Measurements from ENCODE around the gene SOBP. TPM values are rescaled to one million over a fixed set of nuclear protein-coding genes. Genes with fewer than 3 reads are reported as not detected.

The SOBP gene
- total RNA-seq, 1 experiment from 2014 or later: 0.22 TPM

DNA sequence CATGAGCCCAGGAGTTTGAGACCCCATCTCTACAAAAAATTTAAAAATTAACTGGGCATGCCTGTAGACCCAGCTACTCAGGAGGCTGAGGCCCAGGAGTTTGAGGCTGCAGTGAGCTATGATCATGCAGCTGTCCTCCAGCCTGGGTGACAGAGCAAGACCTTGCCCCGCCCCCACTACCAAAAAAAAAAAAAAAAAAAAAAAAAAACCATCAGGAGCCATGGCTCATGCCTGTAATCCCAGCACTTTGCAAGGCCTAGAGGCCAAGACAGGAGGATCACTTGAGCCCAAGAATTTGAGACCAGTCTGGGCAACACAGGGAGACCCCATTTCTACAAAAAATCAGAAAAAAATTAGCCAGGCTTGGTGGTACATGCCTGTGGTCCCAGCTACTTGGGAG lies 159.1 kb downstream of the SOBP start:
- H3K9me2 ChIP-seq (ENCODE audit: insufficient read depth): no peaks in the 10 kb centered on the region

DNA sequence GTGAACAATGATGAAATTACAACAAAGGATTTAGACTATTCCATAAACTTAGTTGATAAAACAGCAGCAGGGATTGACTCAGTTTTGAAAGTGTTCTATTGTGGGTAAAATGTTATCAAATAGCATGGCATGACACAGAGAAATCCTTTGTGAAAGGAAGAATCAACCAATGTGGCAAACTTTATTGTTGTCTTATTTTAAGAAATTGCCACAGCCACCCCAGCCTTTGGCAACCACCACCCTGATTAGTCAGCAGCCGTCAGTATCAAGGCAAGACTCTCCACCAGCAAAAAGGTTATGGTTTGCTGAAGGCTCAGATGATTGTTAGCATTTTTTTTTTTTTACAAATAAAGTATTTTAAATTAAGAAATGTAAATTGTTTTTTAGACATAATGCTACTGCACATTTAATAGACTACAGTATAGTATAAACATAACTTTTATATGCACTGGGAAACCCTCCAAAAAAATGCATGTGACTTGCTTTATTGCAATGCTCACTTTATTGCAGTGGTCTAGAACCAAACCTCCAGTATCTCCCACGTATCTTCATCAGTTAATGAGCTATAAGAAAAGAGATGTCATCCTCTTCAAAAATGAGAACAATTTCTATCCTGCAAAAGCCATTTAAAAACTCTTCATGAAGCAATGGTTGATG lies 162.7 kb downstream of the SOBP start:
- Histone ChIP-seq H3K36me3 (ENCODE audit: low read depth) (no peaks in the 10 kb centered on the region), H3F3A (ENCODE audit: insufficient read depth, low read depth) (no peaks in the 10 kb centered on the region), H3K27ac (no peak overlapping the region), H2AFZ (no peak overlapping the region), H3K27me3 (ENCODE audit: insufficient read depth, low read depth) (no peaks in the 10 kb centered on the region), H4K20me1 (ENCODE audit: insufficient read depth) (no peaks in the 10 kb centered on the region), H3K4me2 (no peak overlapping the region), H3K79me2 (ENCODE audit: low read depth) (no peaks in the 10 kb centered on the region), H3K9me3 (ENCODE audit: insufficient read depth, low read depth) (no peaks in the 10 kb centered on the region), H3K4me1 (replicated peaks; ENCODE audit: insufficient read depth) (peaks cover 10% of the 10 kb centered on the region), H3K4me3 (no peak overlapping the region), H3K9me2 (ENCODE audit: insufficient read depth) (no peaks in the 10 kb centered on the region)
- DNase-seq: no peak
- BruUV-seq (replicated peaks): no TSS peak
- intact Hi-C loops (cut with micrococcal nuclease; ENCODE audit: unreplicated experiment): no loop called here
- TF ChIP-seq, protein P1, sequence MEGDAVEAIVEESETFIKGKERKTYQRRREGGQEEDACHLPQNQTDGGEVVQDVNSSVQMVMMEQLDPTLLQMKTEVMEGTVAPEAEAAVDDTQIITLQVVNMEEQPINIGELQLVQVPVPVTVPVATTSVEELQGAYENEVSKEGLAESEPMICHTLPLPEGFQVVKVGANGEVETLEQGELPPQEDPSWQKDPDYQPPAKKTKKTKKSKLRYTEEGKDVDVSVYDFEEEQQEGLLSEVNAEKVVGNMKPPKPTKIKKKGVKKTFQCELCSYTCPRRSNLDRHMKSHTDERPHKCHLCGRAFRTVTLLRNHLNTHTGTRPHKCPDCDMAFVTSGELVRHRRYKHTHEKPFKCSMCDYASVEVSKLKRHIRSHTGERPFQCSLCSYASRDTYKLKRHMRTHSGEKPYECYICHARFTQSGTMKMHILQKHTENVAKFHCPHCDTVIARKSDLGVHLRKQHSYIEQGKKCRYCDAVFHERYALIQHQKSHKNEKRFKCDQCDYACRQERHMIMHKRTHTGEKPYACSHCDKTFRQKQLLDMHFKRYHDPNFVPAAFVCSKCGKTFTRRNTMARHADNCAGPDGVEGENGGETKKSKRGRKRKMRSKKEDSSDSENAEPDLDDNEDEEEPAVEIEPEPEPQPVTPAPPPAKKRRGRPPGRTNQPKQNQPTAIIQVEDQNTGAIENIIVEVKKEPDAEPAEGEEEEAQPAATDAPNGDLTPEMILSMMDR (conservative IDR thresholded peaks at IDR 0.05): no peak
- no peak for TF ChIP-seq EZH2 (IDR thresholded peaks at IDR 0.05; ENCODE audit: low read depth)
- CTCF ChIA-PET: interaction anchor here (0.6 kb wide), 1 partner anchor 1327 kb away, joined by 5 read pairs; no protein-coding TSS in a partner anchor
- POLR2A ChIA-PET (ENCODE audit: unreplicated experiment): interaction anchor here (0.6 kb wide), 1 partner anchor 916 kb away, joined by 8 read pairs; no protein-coding TSS in a partner anchor

More for the DNA sequence above, 159.1 kb downstream of the SOBP start:
- Histone ChIP-seq H2AFZ (no peak overlapping the region), H3K9me3 (ENCODE audit: insufficient read depth, low read depth) (no peaks in the 10 kb centered on the region), H3F3A (ENCODE audit: insufficient read depth, low read depth) (peaks cover 22% of the 10 kb centered on the region; the same call in 1 of the 2 replicates), H3K36me3 (ENCODE audit: low read depth) (no peaks in the 10 kb centered on the region), H3K4me2 (no peak overlapping the region), H3K27ac (no peak overlapping the region), H3K4me3 (no peak overlapping the region), H4K20me1 (ENCODE audit: insufficient read depth) (no peaks in the 10 kb centered on the region), H3K4me1 (replicated peaks; ENCODE audit: insufficient read depth) (peaks cover 42% of the 10 kb centered on the region), H3K27me3 (ENCODE audit: insufficient read depth, low read depth) (no peaks in the 10 kb centered on the region), H3K79me2 (ENCODE audit: low read depth) (no peaks in the 10 kb centered on the region)
- intact Hi-C loops (cut with micrococcal nuclease; ENCODE audit: unreplicated experiment): no loop called here
- ChIA-PET CTCF (no interaction called here), POLR2A (ENCODE audit: unreplicated experiment) (no interaction called here)
- BruUV-seq (replicated peaks): no TSS peak
- TF ChIP-seq, protein P1 (conservative IDR thresholded peaks at IDR 0.05): no peak
- no peak for TF ChIP-seq EZH2 (IDR thresholded peaks at IDR 0.05; ENCODE audit: low read depth)
- no peak for DNase-seq

DNA sequence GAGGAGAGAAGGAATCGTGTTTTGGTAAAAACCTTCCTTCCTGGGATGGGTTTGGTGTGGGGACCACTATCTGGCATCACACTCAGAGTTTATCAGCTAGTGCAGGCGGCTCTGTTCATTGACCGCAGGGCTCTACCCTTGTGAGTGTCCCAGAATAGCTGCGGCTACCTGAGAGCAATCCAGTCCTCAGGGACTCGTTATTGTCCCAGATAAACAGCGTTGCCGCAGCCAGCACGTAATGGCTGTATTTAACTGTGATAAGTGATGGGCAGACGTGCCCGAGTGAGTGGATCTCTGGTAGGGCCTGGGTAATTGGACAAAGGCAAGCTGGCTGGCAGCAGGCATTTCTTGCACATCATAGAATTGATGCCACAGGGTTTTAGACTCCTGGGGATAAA lies 163.3 kb downstream of the SOBP start:
- no peak overlapping the region for H2AFZ ChIP-seq
- no peaks in the 10 kb centered on the region for H3F3A ChIP-seq (ENCODE audit: insufficient read depth, low read depth)
- no peak overlapping the region for H3K27ac ChIP-seq
- POLR2A ChIA-PET (ENCODE audit: unreplicated experiment): no interaction called here
- CTCF ChIA-PET: interaction anchor here (0.5 kb wide), 1 partner anchor 162 kb away, joined by 3 read pairs; no protein-coding TSS in a partner anchor
- no peak for DNase-seq
- H3K36me3 ChIP-seq (ENCODE audit: low read depth): no peaks in the 10 kb centered on the region
- no peak overlapping the region for H3K4me3 ChIP-seq
- H3K9me3 ChIP-seq (ENCODE audit: insufficient read depth, low read depth): no peaks in the 10 kb centered on the region
- TF ChIP-seq EZH2 (IDR thresholded peaks at IDR 0.05; ENCODE audit: low read depth): no peak
- TF ChIP-seq, protein P1 (conservative IDR thresholded peaks at IDR 0.05): no peak
- H3K4me1 ChIP-seq (replicated peaks; ENCODE audit: insufficient read depth): peaks cover 10% of the 10 kb centered on the region
- intact Hi-C loops (cut with micrococcal nuclease; ENCODE audit: unreplicated experiment): no loop called here
- BruUV-seq (replicated peaks): no TSS peak
- H3K27me3 ChIP-seq (ENCODE audit: insufficient read depth, low read depth): no peaks in the 10 kb centered on the region
- H3K79me2 ChIP-seq (ENCODE audit: low read depth): no peaks in the 10 kb centered on the region
- no peaks in the 10 kb centered on the region for H3K9me2 ChIP-seq (ENCODE audit: insufficient read depth)
- H4K20me1 ChIP-seq (ENCODE audit: insufficient read depth): no peaks in the 10 kb centered on the region
- no peak overlapping the region for H3K4me2 ChIP-seq

Measured in PC-9 (cell line).